ENCODE measurements around the gene MRPL14.

Gene MRPL14

DNA sequence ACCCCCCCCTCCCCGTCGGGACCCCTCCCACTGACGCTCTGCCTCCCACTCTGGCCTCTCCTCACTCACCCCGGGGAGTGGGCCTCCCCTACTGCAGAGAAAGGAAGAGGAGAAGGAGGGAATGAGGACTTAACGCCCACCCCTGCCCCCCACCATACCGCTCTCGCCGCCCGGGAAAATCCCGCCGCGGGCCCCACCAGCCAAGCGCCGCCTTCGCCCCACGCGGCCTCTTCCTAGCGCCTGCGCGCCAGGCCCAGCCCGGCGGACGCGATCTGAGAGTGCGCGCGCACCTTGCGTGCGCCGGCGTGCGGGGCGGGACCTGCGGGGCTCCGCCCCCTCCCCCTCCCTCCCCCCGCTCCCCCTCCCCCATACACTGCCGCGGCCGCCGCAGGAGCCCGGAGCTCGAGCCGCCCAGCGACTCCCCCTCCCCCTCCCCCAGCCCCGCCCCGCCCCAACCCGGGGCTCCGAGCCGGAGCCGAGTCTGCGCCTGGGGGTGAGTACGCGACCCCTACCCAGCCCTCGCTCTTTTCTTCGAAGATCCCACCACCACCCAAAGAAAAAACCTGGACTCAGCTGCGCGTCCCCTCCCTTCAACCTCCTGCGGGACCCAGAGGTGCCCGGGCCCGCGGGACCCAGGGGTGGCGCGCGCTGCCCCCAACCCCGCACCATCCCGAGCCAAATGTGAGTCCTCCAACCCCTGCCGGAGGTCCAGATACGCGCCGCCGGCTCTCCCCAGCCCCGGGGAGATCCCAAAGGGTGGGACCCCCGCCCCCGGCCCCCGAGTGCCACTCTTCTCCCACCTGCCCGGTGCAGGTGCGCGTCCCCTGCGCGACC, at the start of gene MRPL14, which contains the start of gene TMEM63B:
TSS of gene MRPL14 (minus strand) at position 267 of the 834 bp plus-strand sequence. CDS start 10,841 bp downstream, outside the sequence.
TSS of gene TMEM63B (plus strand) at position 369 of the 834 bp plus-strand sequence. CDS start 7,031 bp downstream, outside the sequence.
- peak; percentile 77 for DNase-seq (ENCODE audit: low spot score)

GRCh38 chr6:44176130-44176761, 49.0 kb upstream of the MRPL14 start:
- DNase-seq (ENCODE audit: low spot score), result no peak

GRCh38 chr6:44172731-44173500, 45.7 kb upstream of the MRPL14 start:
- peak; percentile 80 for DNase-seq (ENCODE audit: low spot score)

DNA sequence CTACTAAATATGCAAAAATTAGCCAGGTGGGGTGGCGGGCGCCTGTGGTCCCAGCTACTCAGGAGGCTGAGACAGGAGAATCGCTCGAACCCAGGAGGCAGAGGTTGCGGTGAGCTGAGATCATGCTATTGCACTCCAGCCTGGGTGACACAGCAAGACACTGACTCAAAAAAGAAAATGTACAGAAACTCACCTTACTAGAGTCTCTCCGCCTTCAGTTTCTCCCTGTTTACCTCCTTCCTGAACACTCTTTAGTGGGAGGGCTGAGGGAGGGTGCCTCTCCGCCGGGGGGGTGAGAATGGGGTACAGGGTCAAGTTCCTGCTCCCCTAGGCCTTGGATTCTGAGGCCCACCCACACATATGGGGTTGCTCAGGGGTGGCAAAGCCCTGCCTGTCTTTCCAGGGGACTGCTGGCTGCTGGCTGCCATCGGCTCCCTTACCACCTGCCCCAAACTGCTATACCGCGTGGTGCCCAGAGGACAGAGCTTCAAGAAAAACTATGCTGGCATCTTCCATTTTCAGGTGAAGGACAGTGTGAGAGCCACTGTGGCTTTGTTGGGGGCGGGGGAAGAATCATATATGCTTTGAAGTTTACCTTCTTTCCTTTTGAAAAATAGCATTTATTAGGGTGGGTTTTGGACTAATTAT, 44.8 kb upstream of the MRPL14 start:
- DNase-seq (ENCODE audit: low spot score), result no peak

- DNase-seq (ENCODE audit: low spot score), result no peak
These were observed 42.8 kb upstream of the MRPL14 start for GRCh38 chr6:44169886-44170570.

DNA sequence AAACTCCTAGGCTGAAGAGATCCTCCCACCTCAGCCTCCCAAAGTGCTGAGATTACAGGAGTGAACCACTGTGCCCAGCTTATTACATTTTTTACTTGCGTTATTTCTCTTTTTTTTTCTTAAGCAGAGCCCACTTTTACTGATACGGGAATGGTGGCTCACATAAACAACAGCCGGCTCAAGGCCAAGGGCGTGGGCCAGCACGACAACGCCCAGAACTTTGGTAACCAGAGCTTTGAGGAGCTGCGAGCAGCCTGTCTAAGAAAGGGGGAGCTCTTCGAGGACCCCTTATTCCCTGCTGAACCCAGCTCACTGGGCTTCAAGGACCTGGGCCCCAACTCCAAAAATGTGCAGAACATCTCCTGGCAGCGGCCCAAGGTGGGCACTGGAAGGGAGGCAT, 41.9 kb upstream of the MRPL14 start:
- no peak for DNase-seq (ENCODE audit: low spot score)

- no peak for DNase-seq (ENCODE audit: low spot score)
These were observed 40.3 kb upstream of the MRPL14 start for GRCh38 chr6:44167567-44167966.

- no peak for DNase-seq (ENCODE audit: low spot score)
These were observed 39.4 kb upstream of the MRPL14 start for GRCh38 chr6:44166591-44167184.

GRCh38 chr6:44166116-44166515, 38.9 kb upstream of the MRPL14 start:
- DNase-seq (ENCODE audit: low spot score), result no peak

DNA sequence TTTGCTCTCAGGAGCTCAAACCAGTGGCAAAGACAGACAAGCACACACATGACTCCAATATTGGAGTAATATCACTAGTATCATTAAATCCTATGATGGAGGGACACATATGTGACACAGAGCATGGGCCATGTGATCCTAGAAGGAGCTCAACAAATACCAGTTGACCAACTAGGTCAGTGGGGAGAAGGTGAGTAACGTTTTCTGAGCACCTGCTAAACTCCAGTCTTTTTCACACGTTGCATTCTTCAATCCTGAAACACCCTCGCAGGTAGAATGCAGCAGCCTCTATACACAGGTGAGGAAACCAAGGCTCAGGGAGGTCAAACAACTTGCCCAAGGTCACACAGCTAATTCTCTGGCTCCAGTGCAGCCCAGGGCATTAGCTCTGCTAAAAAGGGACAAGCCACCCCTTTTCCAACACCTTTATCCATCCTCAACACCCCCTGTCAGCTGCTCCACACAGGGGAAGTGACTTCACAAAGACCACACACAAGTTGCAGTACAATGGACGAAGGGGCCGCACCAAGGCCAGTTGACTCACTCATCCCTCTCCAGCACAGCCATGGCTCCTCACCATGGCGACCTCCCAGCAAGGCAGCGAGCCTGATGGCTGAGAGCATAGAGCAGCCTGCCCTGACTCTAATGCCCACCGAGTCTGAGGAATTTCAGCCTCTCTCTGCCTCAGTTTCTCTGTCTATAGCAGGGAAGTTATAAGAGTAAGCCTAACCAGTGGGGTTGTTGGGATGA, 35.8 kb upstream of the MRPL14 start:
- DNase-seq (ENCODE audit: low spot score), result no peak

DNA sequence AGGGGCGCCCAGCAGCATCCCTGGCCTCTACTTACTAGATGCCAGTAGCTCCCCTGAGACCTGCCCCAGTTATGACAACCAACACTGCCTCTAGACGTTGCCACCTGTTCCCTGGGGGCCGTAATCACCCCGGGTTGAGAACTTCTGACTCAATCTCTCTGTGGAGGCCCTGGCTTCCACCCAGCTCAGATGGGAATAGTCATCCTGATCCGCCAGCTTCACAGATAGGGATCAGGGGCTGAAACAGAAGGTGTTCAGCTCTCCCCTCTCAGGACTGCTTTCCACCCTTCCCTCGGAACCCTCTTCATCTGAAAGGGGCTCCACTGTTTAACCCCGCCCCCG, 34.7 kb upstream of the MRPL14 start:
- no peak for DNase-seq (ENCODE audit: low spot score)

DNA sequence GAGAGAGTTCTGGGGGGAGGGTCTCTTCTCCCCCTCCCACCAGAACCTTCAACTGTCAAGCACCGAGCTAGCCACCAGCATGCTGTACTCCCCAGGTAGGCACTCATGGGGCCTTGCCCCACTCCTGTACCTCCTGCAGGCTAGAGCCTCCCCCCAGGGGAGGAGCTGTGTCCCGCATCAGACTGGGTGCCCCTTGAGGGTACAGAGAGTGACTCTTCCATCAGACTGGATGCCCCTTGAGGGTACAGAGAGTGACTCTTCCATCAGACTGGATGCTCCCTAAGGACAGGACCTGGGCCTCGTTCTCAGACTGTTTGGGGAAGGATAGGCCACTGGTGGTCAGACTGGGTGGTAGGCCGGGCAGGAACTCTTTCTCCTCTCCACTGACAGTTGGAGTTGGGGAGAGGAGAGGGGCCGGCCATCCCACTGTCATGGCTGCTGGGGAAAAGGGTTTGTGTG, 31.5 kb upstream of the MRPL14 start, which contains the start of gene CAPN11:
TSS of gene CAPN11 (plus strand) at position 51 of the 459 bp plus-strand sequence. CDS start at position 80, 29 bp downstream.
- DNase-seq (ENCODE audit: low spot score), result no peak

- DNase-seq (ENCODE audit: low spot score), result no peak
These were observed 29.9 kb upstream of the MRPL14 start for GRCh38 chr6:44157152-44157521.

- DNase-seq (ENCODE audit: low spot score), result no peak
These were observed 29.4 kb upstream of the MRPL14 start for GRCh38 chr6:44156494-44157151.

DNA sequence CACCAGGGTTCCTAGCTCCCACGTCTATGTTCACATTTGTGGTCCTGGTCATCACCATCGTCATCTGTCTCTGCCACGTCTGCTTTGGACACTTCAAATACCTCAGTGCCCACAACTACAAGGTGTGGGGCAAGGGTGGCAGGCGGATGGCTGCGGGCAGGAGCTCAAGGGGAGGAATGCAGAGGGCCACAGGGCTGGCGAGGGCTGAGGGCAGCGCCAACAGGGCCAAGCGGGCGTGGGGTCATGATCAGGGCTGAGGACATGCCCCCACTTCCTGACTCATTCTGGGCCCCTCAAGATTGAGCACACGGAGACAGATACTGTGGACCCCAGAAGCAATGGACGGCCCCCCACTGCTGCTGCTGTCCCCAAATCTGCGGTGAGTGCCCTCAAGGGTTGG, 26.8 kb upstream of the MRPL14 start:
- no peak for DNase-seq (ENCODE audit: low spot score)

GRCh38 chr6:44152533-44152932, 25.3 kb upstream of the MRPL14 start:
- DNase-seq (ENCODE audit: low spot score), result no peak

- no peak for DNase-seq (ENCODE audit: low spot score)
These were observed 24.8 kb upstream of the MRPL14 start for GRCh38 chr6:44152109-44152461.

DNA sequence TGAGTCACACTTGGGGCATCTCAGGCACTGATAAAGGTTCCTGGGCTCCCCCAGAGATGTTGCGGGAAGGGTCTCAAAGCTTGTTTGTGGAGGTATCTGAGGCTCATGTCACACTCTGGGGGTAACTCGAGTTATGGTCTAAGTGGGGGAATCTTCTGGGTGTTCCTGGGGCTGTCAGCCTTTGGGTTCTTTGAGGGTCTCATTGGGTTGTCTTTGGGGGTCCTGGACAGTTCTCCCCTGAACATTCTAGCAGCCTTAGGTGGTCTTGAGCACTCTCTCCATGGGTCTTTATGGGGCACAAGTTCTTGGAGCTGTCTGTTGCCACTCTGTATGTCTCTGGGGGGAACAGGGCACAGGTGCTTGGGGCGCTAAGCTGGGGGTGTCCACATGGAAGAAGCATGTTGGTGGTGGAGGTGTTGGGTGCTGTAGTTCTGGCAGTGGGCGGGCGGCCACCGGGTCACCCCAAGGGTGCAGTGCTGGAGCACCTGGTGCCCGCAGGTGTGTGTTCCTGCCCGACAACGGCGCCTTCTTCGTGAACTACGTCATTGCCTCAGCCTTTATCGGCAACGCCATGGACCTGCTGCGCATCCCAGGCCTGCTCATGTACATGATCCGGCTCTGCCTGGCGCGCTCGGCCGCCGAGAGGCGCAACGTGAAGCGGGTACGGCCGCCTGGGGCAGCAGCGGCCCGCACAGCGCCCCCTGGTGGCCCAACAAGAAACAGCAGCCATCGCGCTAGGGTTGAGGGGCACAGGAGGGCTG, 24.3 kb upstream of the MRPL14 start:
- DNase-seq (ENCODE audit: low spot score), result peak; percentile 51

- DNase-seq (ENCODE audit: low spot score), result no peak
These were observed 23.2 kb upstream of the MRPL14 start for GRCh38 chr6:44150317-44150917.
